NCI-H128 (cell line): ENCODE measurements around the gene ZNF197.
"Not testable (repeated sequence)": the region's sequence is repeated elsewhere in the genome, so short reads cannot be mapped to it uniquely, and the experiment has no call there.

Source experiments
- DNase-seq: peaks from one replicate; lab custom pipeline; 2025; ENCODE audit not compliant: unreplicated experiment; lab: John Stamatoyannopoulos, UW

ZNF197 gene

DNA sequence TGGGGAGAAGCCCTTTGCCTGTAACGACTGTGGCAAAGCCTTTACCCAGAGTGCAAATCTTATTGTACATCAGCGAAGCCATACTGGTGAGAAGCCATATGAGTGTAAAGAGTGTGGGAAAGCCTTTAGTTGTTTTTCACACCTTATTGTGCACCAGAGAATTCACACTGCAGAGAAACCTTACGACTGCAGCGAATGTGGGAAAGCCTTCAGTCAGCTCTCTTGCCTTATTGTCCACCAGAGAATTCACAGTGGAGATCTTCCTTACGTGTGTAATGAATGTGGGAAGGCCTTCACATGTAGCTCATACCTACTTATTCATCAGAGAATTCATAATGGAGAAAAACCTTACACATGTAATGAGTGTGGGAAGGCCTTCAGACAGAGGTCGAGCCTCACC, 34.6 kb downstream of the ZNF197 start:
- DNase-seq, result no peak

DNA sequence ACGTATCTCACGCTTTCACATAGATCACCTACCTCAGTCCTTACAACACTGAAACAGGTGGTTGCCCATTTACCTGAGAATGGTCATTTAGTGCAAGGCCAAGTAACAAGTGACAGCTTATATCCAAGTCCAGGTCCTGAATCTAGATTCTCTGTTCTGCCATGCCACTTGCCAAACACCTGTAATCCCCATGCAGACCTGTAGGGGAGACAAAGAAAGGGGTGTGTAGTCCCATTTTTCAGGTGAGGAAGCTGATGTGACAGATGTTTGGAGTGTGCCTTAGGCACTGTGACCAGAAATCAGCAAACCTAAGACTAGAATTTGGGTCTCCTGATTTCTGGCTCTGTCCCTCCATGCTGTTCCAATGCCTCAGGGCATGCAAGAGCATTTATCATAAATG, 36.4 kb downstream of the ZNF197 start:
- no peak for DNase-seq

DNA sequence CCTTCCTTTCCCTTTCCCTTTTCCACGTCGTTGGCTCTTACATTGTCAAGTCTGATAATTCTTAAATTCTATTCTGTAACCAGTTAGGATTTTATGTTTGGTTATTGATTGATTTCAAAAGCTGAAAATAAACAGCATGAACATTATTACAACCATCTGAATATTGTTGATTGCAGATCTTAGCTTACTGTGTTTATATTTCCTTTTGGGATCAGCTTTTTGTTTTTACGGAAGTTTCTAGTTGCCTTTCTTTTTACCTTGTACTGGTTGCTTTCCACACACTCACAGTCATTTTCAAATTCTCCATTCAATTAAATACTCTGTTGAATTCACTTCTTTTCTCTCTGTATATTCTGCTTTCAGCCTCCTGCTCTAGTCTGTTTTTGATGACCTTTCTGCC, 40.3 kb downstream of the ZNF197 start:
- no peak for DNase-seq

DNA sequence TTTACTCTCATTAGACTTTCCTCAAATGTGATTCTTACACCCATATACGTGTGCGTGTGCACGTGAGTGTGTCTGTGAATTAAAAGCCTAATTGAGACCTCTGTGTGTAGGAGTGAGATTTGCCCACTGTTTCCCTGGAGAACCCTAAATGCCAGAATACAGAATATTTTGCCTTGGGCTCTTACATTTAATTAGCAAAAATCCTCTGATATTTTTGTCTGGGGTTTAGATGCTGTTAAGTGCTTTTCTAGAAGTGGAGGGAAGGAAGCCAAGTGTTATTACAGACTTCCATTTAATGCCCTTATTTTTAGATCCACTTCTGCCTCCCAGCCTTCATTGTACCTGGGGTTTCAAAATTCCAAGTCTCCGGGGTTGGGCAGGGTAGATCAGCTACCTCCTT, 41.5 kb downstream of the ZNF197 start:
- DNase-seq, result no peak

DNA sequence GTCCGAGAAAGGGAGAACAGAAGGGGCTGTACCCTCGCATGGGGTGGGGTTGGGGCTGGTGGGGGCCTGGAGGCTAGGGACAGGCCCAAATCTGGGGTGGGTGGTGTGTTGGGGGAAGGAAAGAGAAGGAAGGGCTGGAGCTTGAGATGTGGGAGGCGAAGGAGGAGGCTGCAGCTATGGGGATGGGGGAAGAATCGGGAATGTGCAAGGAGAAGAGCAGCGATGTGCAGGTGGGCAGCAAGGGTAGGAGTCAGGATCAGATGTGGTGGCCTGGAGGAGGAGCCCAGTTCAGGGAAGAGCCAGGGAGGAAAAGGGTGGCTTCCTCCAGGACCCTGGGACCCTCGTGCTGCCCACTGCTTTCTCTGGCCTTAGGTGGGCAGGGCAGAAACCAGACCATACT, 44.9 kb downstream of the ZNF197 start:
- no peak for DNase-seq

DNA sequence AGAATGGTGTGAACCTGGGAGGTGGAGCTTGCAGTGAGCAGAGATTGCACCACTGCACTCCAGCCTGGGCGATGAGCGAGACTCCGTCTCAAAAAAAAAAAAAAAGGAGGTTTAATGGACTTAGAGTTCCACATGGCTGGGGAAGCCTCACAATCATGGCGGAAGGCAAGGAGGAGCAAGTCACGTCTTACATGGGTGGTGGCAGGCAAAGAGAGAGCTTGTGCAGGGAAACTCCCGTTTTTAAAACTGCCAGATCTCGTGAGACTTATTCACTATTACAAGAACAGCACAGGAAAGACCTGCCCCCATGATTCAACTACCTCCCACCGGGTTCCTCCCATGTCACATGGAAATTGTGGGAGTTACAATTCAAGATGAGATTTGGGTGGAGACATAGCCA, 48.6 kb downstream of the ZNF197 start:
- not testable (repeated sequence) for DNase-seq

- DNase-seq, result no peak
Measured at GRCh38 chr3:44674211-44674610, 49.4 kb downstream of the ZNF197 start.

- DNase-seq, result no peak
Measured at GRCh38 chr3:44678480-44679116, 53.8 kb downstream of the ZNF197 start.

DNA sequence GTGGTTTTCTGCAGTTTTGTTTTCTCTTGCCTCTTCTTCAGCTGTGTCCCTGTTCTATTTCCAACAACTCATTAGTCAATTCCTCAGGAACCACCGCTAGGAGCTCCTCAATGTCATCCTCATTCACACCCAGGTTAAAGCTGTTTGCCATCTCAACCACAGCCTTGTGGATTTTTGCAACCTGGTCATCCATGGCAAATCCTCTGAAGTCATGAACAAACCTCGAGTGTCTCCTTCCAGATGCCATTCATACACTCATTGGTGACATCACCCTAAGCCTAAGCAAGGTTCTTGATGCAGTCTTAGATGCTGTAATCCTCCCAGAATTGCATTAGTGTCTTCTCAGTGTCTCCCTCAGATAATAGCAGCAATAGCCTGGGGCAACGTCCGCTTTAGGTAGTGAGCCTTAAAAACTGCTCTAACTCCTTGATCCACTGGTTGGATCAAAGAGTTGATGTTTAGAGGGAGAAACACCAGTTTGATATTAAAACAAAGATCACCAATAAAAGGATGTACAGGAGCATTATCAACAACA, 56.2 kb downstream of the ZNF197 start:
- DNase-seq, result no peak

GRCh38 chr3:44682182-44682896, 57.5 kb downstream of the ZNF197 start:
- no peak for DNase-seq

- DNase-seq, result peak; percentile 36
Measured at GRCh38 chr3:44685128-44685800, 60.4 kb downstream of the ZNF197 start.

- DNase-seq, result no peak
Measured at GRCh38 chr3:44687898-44688297, 63.1 kb downstream of the ZNF197 start.
